ENCODE results near the gene ULBP1. TPM values are rescaled to one million over a fixed set of nuclear protein-coding genes. Genes with fewer than 3 reads are reported as not detected.
"Not testable (repeated sequence)": the region's sequence is repeated elsewhere in the genome, so short reads cannot be mapped to it uniquely, and the experiment has no call there.

Gene ULBP1
- total RNA-seq, 1 experiment from 2014 or later, result 0.76 TPM

- peak; percentile 43 for DNase-seq (ENCODE audit: low read depth)
Measured at GRCh38 chr6:149953390-149953789, 10.4 kb upstream of the ULBP1 start.

- DNase-seq (ENCODE audit: low read depth), result not testable (repeated sequence)
Measured at GRCh38 chr6:149953934-149954327, 9.8 kb upstream of the ULBP1 start.

GRCh38 chr6:149954328-149954983 is 9.3 kb upstream of the ULBP1 start:
- DNase-seq (ENCODE audit: low read depth), result not testable (repeated sequence)

GRCh38 chr6:149954984-149955653 is 8.6 kb upstream of the ULBP1 start:
- DNase-seq (ENCODE audit: low read depth), result not testable (repeated sequence)

GRCh38 chr6:149955654-149956317 is 8.0 kb upstream of the ULBP1 start:
- not testable (repeated sequence) for DNase-seq (ENCODE audit: low read depth)

GRCh38 chr6:149958124-149958523 is 5.6 kb upstream of the ULBP1 start:
- not testable (repeated sequence) for DNase-seq (ENCODE audit: low read depth)

- not testable (repeated sequence) for DNase-seq (ENCODE audit: low read depth)
Measured at GRCh38 chr6:149959806-149960205, 3.9 kb upstream of the ULBP1 start.

- DNase-seq (ENCODE audit: low read depth), result no peak
Measured at GRCh38 chr6:149960488-149960887, 3.3 kb upstream of the ULBP1 start.

GRCh38 chr6:149961728-149962425 is 1.9 kb upstream of the ULBP1 start:
- DNase-seq (ENCODE audit: low read depth), result peak; percentile 52

GRCh38 chr6:149962461-149963211 is 1.1 kb upstream of the ULBP1 start:
- no peak for DNase-seq (ENCODE audit: low read depth)

- DNase-seq (ENCODE audit: low read depth), result peak; percentile 89
Measured at GRCh38 chr6:149963212-149963461, 606 bp upstream of the ULBP1 start.

GRCh38 chr6:149964308-149965193 is 808 bp downstream of the ULBP1 start:
- DNase-seq (ENCODE audit: low read depth), result peak; percentile 23

- DNase-seq (ENCODE audit: low read depth), result no peak
Measured at GRCh38 chr6:149965194-149966020, 1.7 kb downstream of the ULBP1 start.

- DNase-seq (ENCODE audit: low read depth), result not testable (repeated sequence)
Measured at GRCh38 chr6:149966319-149966718, 2.6 kb downstream of the ULBP1 start.

- no peak for DNase-seq (ENCODE audit: low read depth)
Measured at GRCh38 chr6:149967591-149967990, 3.8 kb downstream of the ULBP1 start.

GRCh38 chr6:149967999-149968398 is 4.3 kb downstream of the ULBP1 start:
- not testable (repeated sequence) for DNase-seq (ENCODE audit: low read depth)

- not testable (repeated sequence) for DNase-seq (ENCODE audit: low read depth)
Measured at GRCh38 chr6:149968909-149969308, 5.2 kb downstream of the ULBP1 start.

- no peak for DNase-seq (ENCODE audit: low read depth)
Measured at GRCh38 chr6:149969635-149970034, 5.9 kb downstream of the ULBP1 start.

- DNase-seq (ENCODE audit: low read depth), result not testable (repeated sequence)
Measured at GRCh38 chr6:149974394-149974793, 10.7 kb downstream of the ULBP1 start.

- peak; percentile 3 for DNase-seq (ENCODE audit: low read depth)
Measured at GRCh38 chr6:149974825-149975224, 11.1 kb downstream of the ULBP1 start.
